ENCODE data around the gene MGA. TPM values are rescaled to one million over a fixed set of nuclear protein-coding genes. Genes with fewer than 3 reads are reported as not detected.

The MGA gene
- total and polyA plus RNA-seq, 4 donors = 2.7 to 86.2 (median 14.1) TPM

GRCh38 chr15:41690636-41691035 lies 30.4 kb downstream of the MGA start:
- no peak overlapping the region for H3K4me3 ChIP-seq
- no peak overlapping the region for H3K9ac ChIP-seq (ENCODE audit: insufficient read depth in 1 of 2, low read length in 2 of 2)
- peaks cover 0 to 36% (median 8%) of the 10 kb centered on the region in 5 donors for H3K4me1 ChIP-seq (ENCODE audit: control insufficient read depth in 5 of 5, insufficient read depth in 5 of 5, low read length in 5 of 5)
- no peaks in the 10 kb centered on the region for H3K36me3 ChIP-seq (ENCODE audit: control insufficient read depth in 4 of 4, insufficient read depth in 4 of 4, low read length in 4 of 4)
- DNase-seq = no peak
- ATAC-seq (ENCODE audit: insufficient read depth, low FRiP score) = peak; percentile 41
- no peaks in the 10 kb centered on the region for H3K27me3 ChIP-seq (ENCODE audit: control insufficient read depth in 3 of 3, insufficient read depth in 3 of 3, low read length in 2 of 3)
- WGBS, 2 donors = 32 to 37% methylated on average over 1 of the region's 1 CpG
- H3K27ac ChIP-seq (ENCODE audit: low read depth in 1 of 2, low read length in 1 of 2) = peak overlapping the region in 1 of 2 donors; percentile 6
- no peaks in the 10 kb centered on the region for H3K9me3 ChIP-seq (ENCODE audit: control insufficient read depth in 4 of 4, insufficient read depth in 3 of 4, low read length in 3 of 4)
- TF ChIP-seq, protein P1, sequence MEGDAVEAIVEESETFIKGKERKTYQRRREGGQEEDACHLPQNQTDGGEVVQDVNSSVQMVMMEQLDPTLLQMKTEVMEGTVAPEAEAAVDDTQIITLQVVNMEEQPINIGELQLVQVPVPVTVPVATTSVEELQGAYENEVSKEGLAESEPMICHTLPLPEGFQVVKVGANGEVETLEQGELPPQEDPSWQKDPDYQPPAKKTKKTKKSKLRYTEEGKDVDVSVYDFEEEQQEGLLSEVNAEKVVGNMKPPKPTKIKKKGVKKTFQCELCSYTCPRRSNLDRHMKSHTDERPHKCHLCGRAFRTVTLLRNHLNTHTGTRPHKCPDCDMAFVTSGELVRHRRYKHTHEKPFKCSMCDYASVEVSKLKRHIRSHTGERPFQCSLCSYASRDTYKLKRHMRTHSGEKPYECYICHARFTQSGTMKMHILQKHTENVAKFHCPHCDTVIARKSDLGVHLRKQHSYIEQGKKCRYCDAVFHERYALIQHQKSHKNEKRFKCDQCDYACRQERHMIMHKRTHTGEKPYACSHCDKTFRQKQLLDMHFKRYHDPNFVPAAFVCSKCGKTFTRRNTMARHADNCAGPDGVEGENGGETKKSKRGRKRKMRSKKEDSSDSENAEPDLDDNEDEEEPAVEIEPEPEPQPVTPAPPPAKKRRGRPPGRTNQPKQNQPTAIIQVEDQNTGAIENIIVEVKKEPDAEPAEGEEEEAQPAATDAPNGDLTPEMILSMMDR (IDR thresholded peaks at IDR 0.05; ENCODE audit: control extremely low read depth, extremely low read depth) = no peak

- H3K27me3 ChIP-seq (ENCODE audit: control insufficient read depth in 3 of 3, insufficient read depth in 3 of 3, low read length in 2 of 3) = no peaks in the 10 kb centered on the region
- TF ChIP-seq, protein P1 (IDR thresholded peaks at IDR 0.05; ENCODE audit: control extremely low read depth, extremely low read depth) = no peak
- ATAC-seq (ENCODE audit: insufficient read depth, low FRiP score) (no peak), DNase-seq (no peak)
- H3K27ac ChIP-seq (ENCODE audit: low read depth in 1 of 2, low read length in 1 of 2) = no peak overlapping the region
- H3K4me1 ChIP-seq (ENCODE audit: control insufficient read depth in 5 of 5, insufficient read depth in 5 of 5, low read length in 5 of 5) = peaks cover 0 to 41% (median 11%) of the 10 kb centered on the region in 5 donors
- H3K36me3 ChIP-seq (ENCODE audit: control insufficient read depth in 4 of 4, insufficient read depth in 4 of 4, low read length in 4 of 4) = peaks cover 0 to 4% (median under 1%) of the 10 kb centered on the region in 4 donors
- no peaks in the 10 kb centered on the region for H3K9me3 ChIP-seq (ENCODE audit: control insufficient read depth in 4 of 4, insufficient read depth in 3 of 4, low read length in 3 of 4)
- no peak overlapping the region for H3K4me3 ChIP-seq
- 55 to 74% methylated on average over 2 of the region's 2 CpGs for WGBS, 2 donors
- H3K9ac ChIP-seq (ENCODE audit: insufficient read depth in 1 of 2, low read length in 2 of 2) = no peak overlapping the region
Measured at GRCh38 chr15:41691471-41691870, 31.3 kb downstream of the MGA start.

DNA sequence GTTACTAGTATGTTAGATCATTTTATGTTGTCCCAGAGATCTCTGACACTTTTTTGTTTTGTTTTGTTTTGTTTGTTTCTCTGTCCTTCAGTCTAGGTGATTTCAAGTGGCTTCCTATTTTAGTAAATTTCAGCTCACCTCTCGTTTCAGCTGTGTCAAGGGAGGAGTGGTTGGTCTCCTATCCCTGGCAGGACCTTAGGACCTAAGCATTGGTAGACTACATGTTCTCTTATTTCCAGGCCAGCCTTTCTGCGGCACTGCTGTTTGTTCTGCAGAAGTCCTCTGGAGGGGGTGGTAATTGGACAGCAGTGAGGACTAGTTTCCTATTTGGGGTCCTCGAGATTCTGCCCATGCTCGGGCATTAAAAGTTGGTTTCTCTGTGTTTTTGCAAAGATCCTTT lies 31.8 kb downstream of the MGA start:
- WGBS, 2 donors = 67 to 72% methylated on average over 4 of the region's 4 CpGs
- no peak overlapping the region for H3K9ac ChIP-seq (ENCODE audit: insufficient read depth in 1 of 2, low read length in 2 of 2)
- H3K27me3 ChIP-seq (ENCODE audit: control insufficient read depth in 3 of 3, insufficient read depth in 3 of 3, low read length in 2 of 3) = no peaks in the 10 kb centered on the region
- ATAC-seq (ENCODE audit: insufficient read depth, low FRiP score) (no peak), DNase-seq (no peak)
- TF ChIP-seq, protein P1 (IDR thresholded peaks at IDR 0.05; ENCODE audit: control extremely low read depth, extremely low read depth) = no peak
- H3K4me1 ChIP-seq (ENCODE audit: control insufficient read depth in 5 of 5, insufficient read depth in 5 of 5, low read length in 5 of 5) = peaks cover 0 to 36% (median 12%) of the 10 kb centered on the region in 5 donors
- peaks cover 0 to 4% (median 1%) of the 10 kb centered on the region in 4 donors for H3K36me3 ChIP-seq (ENCODE audit: control insufficient read depth in 4 of 4, insufficient read depth in 4 of 4, low read length in 4 of 4)
- no peaks in the 10 kb centered on the region for H3K9me3 ChIP-seq (ENCODE audit: control insufficient read depth in 4 of 4, insufficient read depth in 3 of 4, low read length in 3 of 4)
- no peak overlapping the region for H3K4me3 ChIP-seq
- H3K27ac ChIP-seq (ENCODE audit: low read depth in 1 of 2, low read length in 1 of 2) = no peak overlapping the region

GRCh38 chr15:41693757-41694156 lies 33.6 kb downstream of the MGA start:
- no peak for ATAC-seq (ENCODE audit: insufficient read depth, low FRiP score)
- Histone ChIP-seq H3K4me3 (no peak overlapping the region), H3K36me3 (ENCODE audit: control insufficient read depth in 4 of 4, insufficient read depth in 4 of 4, low read length in 4 of 4) (peaks cover 0 to 9% (median 2%) of the 10 kb centered on the region in 4 donors), H3K9ac (ENCODE audit: insufficient read depth in 1 of 2, low read length in 2 of 2) (no peak overlapping the region), H3K9me3 (ENCODE audit: control insufficient read depth in 4 of 4, insufficient read depth in 3 of 4, low read length in 3 of 4) (no peaks in the 10 kb centered on the region), H3K4me1 (ENCODE audit: control insufficient read depth in 5 of 5, insufficient read depth in 5 of 5, low read length in 5 of 5) (peaks cover 0 to 19% (median 3%) of the 10 kb centered on the region in 5 donors), H3K27ac (ENCODE audit: low read depth in 1 of 2, low read length in 1 of 2) (no peak overlapping the region), H3K27me3 (ENCODE audit: control insufficient read depth in 3 of 3, insufficient read depth in 3 of 3, low read length in 2 of 3) (no peaks in the 10 kb centered on the region)
- no peak for DNase-seq
- WGBS, 2 donors = 84 to 98% methylated on average over 4 of the region's 4 CpGs
- TF ChIP-seq, protein P1 (IDR thresholded peaks at IDR 0.05; ENCODE audit: control extremely low read depth, extremely low read depth) = no peak

Data from lung (tissue), 12 donors.